PC-9 (cell line): ENCODE data around the gene AP4B1. TPM values are rescaled to one million over a fixed set of nuclear protein-coding genes. Genes with fewer than 3 reads are reported as not detected.

Source experiments
- Bru-seq: library from RNA; stranded (reverse); fragments of 400-500 nt; gene quantifications from one replicate; lab custom pipeline; 2021; lab: Mats Ljungman, UMichigan
- BruChase-seq, 2 experiments: library from RNA; stranded (reverse); fragments of 400-500 nt; gene quantifications; one replicate each; lab custom pipeline; 2021; lab: Mats Ljungman, UMichigan
- BruUV-seq: library from RNA; stranded (reverse); fragments of 400-500 nt; replicated peaks from 2 replicates; lab custom pipeline; 2021; lab: Mats Ljungman, UMichigan
- CTCF ChIA-PET: fragments of 300-600 bp; sonication (Branson Sonifier 250); formaldehyde crosslinking; loops from one replicate; lab custom pipeline; 2022; ENCODE audit warnings: antibody characterized with exemption; lab: Charles Lee
- POLR2A ChIA-PET: fragments of 300-600 bp; sonication (Branson Sonifier 250); formaldehyde crosslinking; loops from one replicate; lab custom pipeline; 2022; ENCODE audit warnings: antibody characterized with exemption; ENCODE audit not compliant: unreplicated experiment; lab: Charles Lee
- DNase-seq, 2 experiments: peaks; one replicate each; pipeline versions ENCODE4 v3.0.0 to v3.0.0-alpha.2; 2015 to 2022; ENCODE audit warnings: mixed read lengths in 1 of 2
- H2AFZ ChIP-seq: fragments of 200-600 bp; sonication (generic); 2 replicates; pipeline ENCODE4 v1.8.1; 2017; ENCODE audit warnings: antibody characterized with exemption
- H3F3A ChIP-seq: fragments of 200-600 bp; sonication (generic); 2 replicates; pipeline ENCODE4 v1.8.1; 2017; ENCODE audit warnings: antibody characterized with exemption, mild to moderate bottlenecking, low read depth; ENCODE audit not compliant: insufficient read depth
- H3K27ac ChIP-seq: fragments of 200-600 bp; sonication (generic); 2 replicates; pipeline ENCODE4 v1.6.1; 2016; ENCODE audit warnings: mixed run types
- H3K27me3 ChIP-seq: fragments of 200-600 bp; sonication (generic); 2 replicates; pipeline ENCODE4 v1.6.1; 2016; ENCODE audit warnings: low read depth, mixed run types; ENCODE audit not compliant: insufficient read depth
- H3K36me3 ChIP-seq: fragments of 200-600 bp; sonication (generic); 2 replicates; pipeline ENCODE4 v1.6.1; 2016; ENCODE audit warnings: low read depth, mixed run types
- H3K4me1 ChIP-seq: fragments of 200-600 bp; sonication (generic); replicated peaks from 2 replicates; pipeline ENCODE4 v1.6.1; 2016; ENCODE audit warnings: mixed run types; ENCODE audit not compliant: insufficient read depth
- H3K4me2 ChIP-seq: fragments of 200-600 bp; sonication (generic); 2 replicates; pipeline ENCODE4 v1.6.1; 2017; ENCODE audit warnings: mixed run types
- H3K4me3 ChIP-seq: fragments of 200-600 bp; sonication (generic); 2 replicates; pipeline ENCODE4 v1.6.1; 2016; ENCODE audit warnings: mixed run types
- H3K79me2 ChIP-seq: fragments of 200-600 bp; sonication (generic); 2 replicates; pipeline ENCODE4 v1.6.1; 2017; ENCODE audit warnings: low read depth, mixed run types
- H3K9me2 ChIP-seq: fragments of 200-600 bp; sonication (generic); 2 replicates; pipeline ENCODE4 v1.8.1; 2017; ENCODE audit warnings: mild to moderate bottlenecking; ENCODE audit not compliant: insufficient read depth
- H3K9me3 ChIP-seq: fragments of 200-600 bp; sonication (generic); 2 replicates; pipeline ENCODE4 v1.8.1; 2016; ENCODE audit warnings: low read depth; ENCODE audit not compliant: insufficient read depth
- H4K20me1 ChIP-seq: fragments of 200-600 bp; sonication (generic); 2 replicates; pipeline ENCODE4 v1.8.1; 2017; ENCODE audit not compliant: insufficient read depth
- CTCF ChIP-seq: fragments of 200-600 bp; sonication (generic); conservative IDR thresholded peaks from 2 replicates; pipeline ENCODE4 v1.6.1; 2017; ENCODE audit warnings: mixed run types, antibody characterized with exemption, mild to moderate bottlenecking, moderate library complexity
- EZH2 ChIP-seq: fragments of 200-600 bp; sonication (generic); IDR thresholded peaks from 2 replicates; pipeline ENCODE4 v1.8.0; 2017; ENCODE audit warnings: antibody characterized with exemption, low read depth
- intact Hi-C: fragments of 100-400 bp; cut with micrococcal nuclease; formaldehyde crosslinking; loops from one replicate; pipeline ENCODE4 v1.10.0; 2022; ENCODE audit not compliant: unreplicated experiment
- long read RNA-seq: library from polyadenylated mRNA; stranded (forward); transcript quantifications from one replicate; pipeline ENCODE4 v2.0.0, GENCODE V29; 2022
- total RNA-seq: library from RNA; stranded (reverse); gene quantifications from 2 replicates; pipeline ENCODE4 v1.2.3, GENCODE V29; 2021

Gene AP4B1
- total RNA-seq (10.0 and 11.7 TPM in 2 replicates), Bru-seq, nascent RNA (percentile 66 among the genes with signal in this experiment), BruChase-seq, experiment 1, labeled RNA remaining after a 2-hour chase (percentile 64 among the genes with signal in this experiment), BruChase-seq, experiment 2, labeled RNA remaining after a 6-hour chase (percentile 71 among the genes with signal in this experiment)
- long read RNA-seq, transcript AP4B1-204 (10 exons, 2,818 nt): major isoform, 6 of 14 reads
- long read RNA-seq, partial matches to known transcripts: 1 of 14 reads
- long read RNA-seq, other reads (novel, unspliced or antisense): 6 of 14 reads

GRCh38 chr1:113904674-113905434 lies at the start of gene AP4B1, which contains the start of gene DCLRE1B:
Gene AP4B1, minus strand, starts transcription at chr1:113904799. Its CDS starts 82 bp downstream, at chr1:113904717.
Gene DCLRE1B, plus strand, starts transcription at chr1:113905326. Its CDS starts 261 bp downstream, at chr1:113905587.
- ChIA-PET CTCF (interaction anchor here (0.6 to 1.5 kb wide), 4 partner anchors 24 to 146 kb away, joined by 3 to 14 read pairs (median 4); partner anchors contain the start of genes HIPK1 and OLFML3), POLR2A (interaction anchor here (1.0 kb wide), 2 partner anchors 24 to 26 kb away, joined by 3 to 6 read pairs; partner anchors contain the start of gene HIPK1)
- H3K79me2 ChIP-seq: peaks cover 35% of the 10 kb centered on the region

GRCh38 chr1:113951719-113952118 lies 47.1 kb upstream of the AP4B1 start:
- Histone ChIP-seq H3K4me3 (no peak overlapping the region), H2AFZ (no peak overlapping the region), H3K9me2 (no peaks in the 10 kb centered on the region), H3K79me2 (peaks cover 24% of the 10 kb centered on the region; the same call in 1 of the 2 replicates), H3K4me2 (no peak overlapping the region), H3K27ac (no peak overlapping the region), H4K20me1 (0 out of 2 replicates have a peak, but pooled peaks cover 12% of the 10 kb centered on the region), H3K4me1 (no peaks in the 10 kb centered on the region), H3K9me3 (no peaks in the 10 kb centered on the region), H3K27me3 (no peaks in the 10 kb centered on the region), H3F3A (no peaks in the 10 kb centered on the region), H3K36me3 (peaks cover 29% of the 10 kb centered on the region)
- POLR2A ChIA-PET: no interaction called here
- intact Hi-C loops: no loop called here
- TF ChIP-seq CTCF (no peak), EZH2 (no peak)
- CTCF ChIA-PET: no interaction called here
- BruUV-seq: no TSS peak
- no peak for DNase-seq

More at GRCh38 chr1:113904674-113905434, at the start of gene AP4B1, which contains the start of gene DCLRE1B:
- Histone ChIP-seq H3K27me3 (no peaks in the 10 kb centered on the region), H2AFZ (peak within 1 kb of the TSS; percentile 100), H3K4me2 (peak within 1 kb of the TSS; percentile 94), H3K9me3 (no peaks in the 10 kb centered on the region), H3K4me1 (peaks cover 10% of the 10 kb centered on the region), H3K4me3 (peak within 1 kb of the TSS; percentile 85), H4K20me1 (no peaks in the 10 kb centered on the region), H3K9me2 (no peaks in the 10 kb centered on the region), H3F3A (peaks cover 10% of the 10 kb centered on the region), H3K36me3 (0 out of 2 replicates have a peak, but pooled peaks cover 7% of the 10 kb centered on the region), H3K27ac (peak within 1 kb of the TSS; percentile 65)
- intact Hi-C loops: loop anchor here (1.0 kb wide), 4 partner anchors 24 to 146 kb away; partner anchors contain the start of genes HIPK1, PHTF1 and RSBN1
- DNase-seq: peak; percentile 98 to 100
- no TSS peak for BruUV-seq
- no peak for TF ChIP-seq EZH2
- peak; percentile 69 for TF ChIP-seq CTCF

- Histone ChIP-seq H3K79me2 (peaks cover 29% of the 10 kb centered on the region; the same call in 1 of the 2 replicates), H3F3A (no peaks in the 10 kb centered on the region), H3K4me2 (no peak overlapping the region), H3K4me3 (no peak overlapping the region), H2AFZ (no peak overlapping the region), H3K4me1 (no peaks in the 10 kb centered on the region), H3K36me3 (peaks cover 24% of the 10 kb centered on the region), H4K20me1 (0 out of 2 replicates have a peak, but pooled peaks cover 16% of the 10 kb centered on the region), H3K27me3 (no peaks in the 10 kb centered on the region), H3K27ac (no peak overlapping the region), H3K9me2 (no peaks in the 10 kb centered on the region), H3K9me3 (no peaks in the 10 kb centered on the region)
- no peak for TF ChIP-seq CTCF
- ChIA-PET CTCF (no interaction called here), POLR2A (no interaction called here)
- no peak for DNase-seq
- no TSS peak for BruUV-seq
- intact Hi-C loops: no loop called here
Observed at GRCh38 chr1:113950908-113951307, 46.3 kb upstream of the AP4B1 start.
